ENCODE results near the gene SLC1A2.

The SLC1A2 gene

GRCh38 chr11:35357923-35358322 lies 61.4 kb downstream of the SLC1A2 start:
- H3K27ac ChIP-seq = no peak overlapping the region
- no peaks in the 10 kb centered on the region for H3K27me3 ChIP-seq
- H3K9me3 ChIP-seq = no peaks in the 10 kb centered on the region
- TF ChIP-seq CTCF (IDR thresholded peaks at IDR 0.05) = no peak
- no peaks in the 10 kb centered on the region for H3K36me3 ChIP-seq
- H3K4me1 ChIP-seq = peaks cover 0 to 27% (median 13%) of the 10 kb centered on the region in 4 donors
- no peak overlapping the region for H3K4me3 ChIP-seq
- DNase-seq = no peak
- intact Hi-C loops (cut with DNase I; ENCODE audit: low total_unique reads) = no loop called here

- no peak for DNase-seq
- H3K4me3 ChIP-seq = no peak overlapping the region
- TF ChIP-seq CTCF (IDR thresholded peaks at IDR 0.05) = no peak
- no peaks in the 10 kb centered on the region for H3K27me3 ChIP-seq
- no peaks in the 10 kb centered on the region for H3K36me3 ChIP-seq
- H3K4me1 ChIP-seq = peaks cover 0 to 23% (median 9%) of the 10 kb centered on the region in 4 donors
- no peak overlapping the region for H3K27ac ChIP-seq
- intact Hi-C loops (cut with DNase I; ENCODE audit: low total_unique reads) = no loop called here
- H3K9me3 ChIP-seq = no peaks in the 10 kb centered on the region
Observed at GRCh38 chr11:35355102-35355749, 64.1 kb downstream of the SLC1A2 start.

GRCh38 chr11:35354644-35355043 lies 64.7 kb downstream of the SLC1A2 start:
- Histone ChIP-seq H3K9me3 (no peaks in the 10 kb centered on the region), H3K36me3 (no peaks in the 10 kb centered on the region), H3K4me1 (peaks cover 0 to 17% (median 4%) of the 10 kb centered on the region in 4 donors), H3K27ac (no peak overlapping the region), H3K4me3 (no peak overlapping the region), H3K27me3 (no peaks in the 10 kb centered on the region)
- no peak for DNase-seq
- intact Hi-C loops (cut with DNase I; ENCODE audit: low total_unique reads) = no loop called here
- TF ChIP-seq CTCF (IDR thresholded peaks at IDR 0.05) = no peak

- no peak for DNase-seq
- no peak for TF ChIP-seq CTCF (IDR thresholded peaks at IDR 0.05)
- Histone ChIP-seq H3K4me1 (peaks cover 0 to 4% (median 0%) of the 10 kb centered on the region in 4 donors), H3K4me3 (no peak overlapping the region), H3K27ac (no peak overlapping the region), H3K27me3 (no peaks in the 10 kb centered on the region), H3K9me3 (no peaks in the 10 kb centered on the region), H3K36me3 (no peaks in the 10 kb centered on the region)
- intact Hi-C loops (cut with DNase I; ENCODE audit: low total_unique reads) = no loop called here
Observed at GRCh38 chr11:35352077-35352888, 67.1 kb downstream of the SLC1A2 start.

GRCh38 chr11:35349897-35350296 lies 69.5 kb downstream of the SLC1A2 start:
- TF ChIP-seq CTCF (IDR thresholded peaks at IDR 0.05) = no peak
- Histone ChIP-seq H3K4me3 (no peak overlapping the region), H3K36me3 (no peaks in the 10 kb centered on the region), H3K27me3 (no peaks in the 10 kb centered on the region), H3K4me1 (peaks cover 0 to 7% (median 0%) of the 10 kb centered on the region in 4 donors), H3K27ac (no peak overlapping the region), H3K9me3 (no peaks in the 10 kb centered on the region)
- intact Hi-C loops (cut with DNase I; ENCODE audit: low total_unique reads) = no loop called here
- DNase-seq = no peak

All from tibial artery (tissue), 4 donors.